GM23248 (cell line): ENCODE measurements around the gene PRKD1.

Experiments
- EZH2 ChIP-seq: fragments of 200-600 bp; sonication (generic); IDR thresholded peaks from 2 replicates; pipeline ENCODE4 v1.6.1; 2018; ENCODE audit warnings: antibody characterized with exemption, mild to moderate bottlenecking; ENCODE audit not compliant: insufficient read depth, poor library complexity, severe bottlenecking
- EZH2phosphoT487 ChIP-seq: fragments of 200-600 bp; sonication (generic); IDR thresholded peaks from 2 replicates; pipeline ENCODE4 v1.6.1; 2018; ENCODE audit warnings: antibody characterized with exemption, moderate library complexity, mild to moderate bottlenecking, low read depth; ENCODE audit not compliant: insufficient read depth

DNA sequence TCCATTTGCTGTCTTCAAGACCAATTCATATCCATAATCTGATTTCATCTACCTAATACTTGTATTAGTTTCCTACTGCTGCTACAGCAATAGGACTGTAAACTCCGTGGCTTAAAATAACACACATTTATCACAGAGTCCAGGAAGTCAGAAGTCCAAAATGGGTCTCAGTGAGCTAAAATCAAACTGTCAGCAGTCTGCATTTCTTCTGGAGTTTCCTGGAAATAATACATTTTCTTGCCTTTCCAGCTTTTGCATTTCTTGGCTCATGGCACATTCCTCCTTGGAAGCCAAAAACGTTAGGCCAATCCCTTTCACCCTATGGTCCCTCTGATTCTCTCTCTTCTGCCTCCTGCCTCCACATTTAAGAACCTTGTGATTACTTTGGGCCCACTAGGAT lies 239.8 kb downstream of the PRKD1 start:
- TF ChIP-seq EZH2phosphoT487: no peak
- TF ChIP-seq EZH2: no peak
